Hepatocyte (in vitro differentiated cells): ENCODE data around the gene PDE8B.

Experiments used
- CTCF ChIP-seq: fragments of 200-600 bp; sonication (generic); IDR thresholded peaks from 2 replicates; pipeline ENCODE4 v1.5.1; 2016; ENCODE audit warnings: antibody characterized with exemption, mild to moderate bottlenecking; ENCODE audit not compliant: poor library complexity
- EZH2 ChIP-seq: fragments of 200-600 bp; sonication (generic); IDR thresholded peaks from 2 replicates; pipeline ENCODE4 v1.6.1; 2016; ENCODE audit warnings: antibody characterized with exemption, mild to moderate bottlenecking, borderline replicate concordance
- EZH2phosphoT487 ChIP-seq: fragments of 200-600 bp; sonication (generic); IDR thresholded peaks from one replicate; pipeline ENCODE4 v1.6.1; 2018; ENCODE audit warnings: antibody characterized with exemption, mild to moderate bottlenecking, low read depth, moderate library complexity; ENCODE audit not compliant: unreplicated experiment, severe bottlenecking

- TF ChIP-seq CTCF, result no peak
- TF ChIP-seq EZH2phosphoT487, result no peak
- no peak for TF ChIP-seq EZH2
These were observed 253.4 kb downstream of the PDE8B start for GRCh38 chr5:77463905-77464304.
